MM.1S (cell line): ENCODE data around the gene CFH.

Experiments
- CTCF ChIP-seq: fragments of 300-600 bp; sonication (generic); IDR thresholded peaks from 2 replicates; pipeline ENCODE4 v1.5.1; 2016; ENCODE audit warnings: antibody characterized with exemption, low read length, mixed read lengths
- EZH2phosphoT487 ChIP-seq: fragments of 300-600 bp; sonication (generic); IDR thresholded peaks from 2 replicates; pipeline ENCODE4 v1.6.1; 2018; ENCODE audit warnings: antibody characterized with exemption, low read length

GRCh38 chr1:196701144-196701543, 49.3 kb downstream of the CFH start:
- TF ChIP-seq CTCF (no peak), EZH2phosphoT487 (no peak)
